ENCODE results near the gene GLRA1. TPM values are rescaled to one million over a fixed set of nuclear protein-coding genes. Genes with fewer than 3 reads are reported as not detected.

The GLRA1 gene
- total RNA-seq, 4 donors from 2014 or later, result not detected

GRCh38 chr5:151773951-151774350 is 150.7 kb downstream of the GLRA1 start:
- Histone ChIP-seq H3K36me3 (peaks cover 0 to 15% (median 5%) of the 10 kb centered on the region in 4 donors), H3K4me1 (peaks cover 51 to 74% (median 72%) of the 10 kb centered on the region in 4 donors), H3K27ac (replicated peaks in 1 of 4) (peak overlapping the region; percentile 92 to 96 (median 94))

GRCh38 chr5:151772846-151773561 is 151.6 kb downstream of the GLRA1 start:
- intact Hi-C loops (cut with DNase I), result no loop called here
- no peak for DNase-seq (ENCODE audit: extremely low spot score)
- Histone ChIP-seq H3K4me3 (peak overlapping the region; percentile 79 to 87 (median 83)), H3K4me1 (peaks cover 47 to 64% (median 62%) of the 10 kb centered on the region in 4 donors), H3K27ac (replicated peaks in 1 of 4) (peak overlapping the region; percentile 92 to 96 (median 94)), H3K36me3 (peaks cover 0 to 6% (median 3%) of the 10 kb centered on the region in 4 donors), H3K9me3 (no peaks in the 10 kb centered on the region), H3K27me3 (no peaks in the 10 kb centered on the region)
- 0% methylated on average over 18 of the region's 18 CpGs for WGBS
- TF ChIP-seq EP300 (IDR thresholded peaks at IDR 0.05), result no peak
- no peak for TF ChIP-seq POLR2AphosphoS5 (IDR thresholded peaks at IDR 0.05)

More at GRCh38 chr5:151773951-151774350, 150.7 kb downstream of the GLRA1 start:
- 3% methylated on average over 3 of the region's 3 CpGs for WGBS
- H3K4me3 ChIP-seq, result peak overlapping the region; percentile 79 to 87 (median 83)
- DNase-seq (ENCODE audit: extremely low spot score), result no peak
- H3K9me3 ChIP-seq, result no peaks in the 10 kb centered on the region
- TF ChIP-seq POLR2A (IDR thresholded peaks at IDR 0.05; ENCODE audit: low read depth) (no peak), POLR2AphosphoS5 (IDR thresholded peaks at IDR 0.05) (no peak), EP300 (IDR thresholded peaks at IDR 0.05) (no peak), CTCF (IDR thresholded peaks at IDR 0.05) (no peak)
- no peaks in the 10 kb centered on the region for H3K27me3 ChIP-seq
- intact Hi-C loops (cut with DNase I), result no loop called here

Small RNAs within 50 kb of the gene (small RNA-seq; reads per million reads assigned to genes)
- 0 to 0.17 (median 0) reads per million in 3 donors for gene RNA5SP198

Other genes starting within 250 kb of the GLRA1 start
- 100 to 1,000 TPM; 269 to 875 (median 432) TPM for gene SPARC, start 237.9 kb downstream of the GLRA1 start, total RNA-seq
- gene ATOX1, start 166.2 kb downstream of the GLRA1 start, total RNA-seq, result 100 to 1,000 TPM; 101 to 144 (median 114) TPM
- 10 to 100 TPM; 49.8 to 75.5 (median 63.1) TPM for gene G3BP1, start 152.9 kb downstream of the GLRA1 start, total RNA-seq

Measured in esophagus muscularis mucosa (tissue), 4 donors.